NCI-H510A (cell line): ENCODE measurements around the gene CDR2L.
A peak's percentile ranks its signal among the peaks of the same experiment; 100 is the strongest.
"Not testable (repeated sequence)": the region's sequence is repeated elsewhere in the genome, so short reads cannot be mapped to it uniquely, and the experiment has no call there.

ENCODE experiments used
- DNase-seq: peaks from one replicate; lab custom pipeline; 2025; lab: John Stamatoyannopoulos, UW

The CDR2L gene

DNA sequence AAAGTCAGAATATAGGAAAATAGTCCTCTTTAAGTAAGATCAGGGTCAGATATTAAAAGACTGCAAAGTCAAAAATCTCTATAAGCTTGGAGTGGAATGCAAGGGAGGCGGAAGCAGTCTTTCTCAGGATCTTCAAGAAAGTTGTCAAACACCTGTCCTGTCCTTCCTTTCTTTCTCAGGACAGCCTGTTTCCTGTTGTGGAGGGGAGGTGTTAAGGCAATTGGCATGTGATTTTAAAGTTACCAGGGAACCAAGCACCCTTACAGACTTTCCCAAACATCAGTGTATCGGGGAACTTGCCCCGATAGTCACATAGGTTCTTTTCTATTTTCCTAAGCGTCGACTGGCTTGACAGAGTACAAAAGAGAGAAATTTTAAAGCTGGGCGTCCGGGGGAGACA is 57.3 kb downstream of the CDR2L start:
- no peak for DNase-seq

DNA sequence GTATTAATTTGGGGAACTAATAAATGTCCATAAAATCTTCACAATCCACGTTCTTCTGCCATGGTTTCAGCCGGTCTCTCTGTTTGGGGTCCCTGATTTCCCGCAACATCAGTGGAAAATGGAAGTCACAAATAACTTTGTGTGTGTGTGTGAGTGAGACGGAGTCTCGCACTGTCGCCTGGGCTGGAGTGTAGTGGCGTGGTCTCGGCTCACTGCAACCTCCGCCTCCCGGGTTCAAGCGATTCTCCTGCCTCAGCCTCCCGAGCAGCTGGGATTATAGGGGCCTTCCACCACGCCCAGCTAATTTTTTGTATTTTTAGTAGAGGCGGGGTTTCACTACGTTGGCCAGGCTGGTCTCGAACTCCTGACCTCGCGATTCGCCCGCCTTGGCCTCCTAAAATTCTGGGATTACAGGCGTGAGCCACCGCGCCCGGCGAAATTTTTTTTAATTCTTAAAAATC is 58.5 kb downstream of the CDR2L start:
- DNase-seq, result not testable (repeated sequence)

DNA sequence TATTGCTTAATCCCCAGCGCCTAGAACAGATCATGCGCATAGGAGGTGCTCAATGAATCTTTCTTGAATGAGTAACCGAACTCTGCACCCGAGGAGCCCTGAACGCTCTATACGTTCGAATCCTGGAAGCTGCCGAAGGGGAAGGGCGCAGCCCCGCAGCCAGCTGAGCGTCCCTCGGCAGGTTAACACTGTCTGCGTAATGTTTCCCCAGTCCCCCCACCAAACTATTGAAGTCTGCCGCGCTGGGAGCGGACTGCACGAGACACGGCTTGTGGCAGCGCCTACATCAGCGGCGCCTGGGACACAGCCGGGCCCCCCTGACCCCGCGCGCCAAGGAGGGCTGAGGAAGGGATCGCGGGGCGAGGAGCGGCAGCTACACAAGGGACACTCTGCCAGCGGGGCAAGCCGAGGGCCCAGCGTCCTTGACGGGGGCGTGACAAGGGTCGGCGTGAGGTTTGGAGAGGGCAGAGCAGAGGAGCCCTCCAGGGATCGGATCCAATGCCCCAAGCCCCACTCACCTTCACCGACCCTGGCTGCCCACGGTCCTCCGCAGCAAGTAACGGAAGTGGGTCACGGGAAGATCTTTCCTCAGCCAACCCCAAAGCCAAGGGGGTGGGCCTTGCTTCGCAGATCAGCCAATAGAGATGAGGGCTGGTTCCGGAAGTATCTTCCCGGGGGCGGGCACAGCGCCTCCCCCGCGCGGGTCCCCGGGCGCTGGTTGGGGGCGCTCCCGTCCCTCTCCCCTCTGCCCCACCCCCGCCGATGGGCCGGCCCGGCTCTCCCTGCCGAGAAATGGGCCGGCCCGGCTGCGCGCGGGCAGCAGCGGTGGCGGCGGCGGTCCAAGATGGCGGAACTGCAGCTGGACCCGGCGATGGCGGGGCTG is 59.2 kb downstream of the CDR2L start, which contains the start of the genes ATP5PD and KCTD2:
ATP5PD (minus strand) TSS at position 563 of the 883 bp plus-strand sequence. CDS start 4,319 bp downstream, outside the sequence.
KCTD2 (plus strand) TSS at position 819 of the 883 bp plus-strand sequence; CDS start at position 845, 26 bp downstream.
- DNase-seq, result peak; percentile 94

GRCh38 chr17:75047398-75048098 is 60.1 kb downstream of the CDR2L start:
- no peak for DNase-seq

DNA sequence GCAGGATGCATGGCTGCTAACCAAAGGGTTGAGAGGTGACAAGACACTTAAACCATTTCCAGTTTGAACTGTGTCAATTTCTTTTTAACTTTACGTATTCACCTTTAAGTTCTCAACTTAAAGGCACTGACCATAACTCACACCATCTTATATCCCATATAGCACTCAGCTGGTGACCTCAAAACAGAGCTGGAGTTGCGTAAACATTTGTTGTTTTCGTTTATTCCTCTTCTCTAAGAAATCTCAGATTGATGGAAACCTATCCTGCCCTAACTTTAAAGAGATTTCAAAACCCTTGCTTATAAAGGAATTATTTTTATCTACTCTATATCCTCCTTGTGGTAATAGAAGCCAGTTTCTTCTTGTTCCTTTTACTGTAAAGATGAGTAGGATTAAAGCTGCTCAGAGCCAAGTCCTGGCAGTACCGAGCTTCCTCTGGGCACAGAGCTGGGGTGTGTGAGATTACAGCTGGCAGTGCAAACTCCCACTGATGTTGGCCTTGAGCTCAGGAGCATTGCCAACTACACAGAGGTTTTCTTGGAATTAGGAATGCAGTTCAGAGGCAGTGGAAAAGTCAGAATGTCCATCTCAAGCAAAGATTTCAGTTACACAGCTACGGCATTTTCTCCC is 60.9 kb downstream of the CDR2L start:
- DNase-seq, result no peak

DNA sequence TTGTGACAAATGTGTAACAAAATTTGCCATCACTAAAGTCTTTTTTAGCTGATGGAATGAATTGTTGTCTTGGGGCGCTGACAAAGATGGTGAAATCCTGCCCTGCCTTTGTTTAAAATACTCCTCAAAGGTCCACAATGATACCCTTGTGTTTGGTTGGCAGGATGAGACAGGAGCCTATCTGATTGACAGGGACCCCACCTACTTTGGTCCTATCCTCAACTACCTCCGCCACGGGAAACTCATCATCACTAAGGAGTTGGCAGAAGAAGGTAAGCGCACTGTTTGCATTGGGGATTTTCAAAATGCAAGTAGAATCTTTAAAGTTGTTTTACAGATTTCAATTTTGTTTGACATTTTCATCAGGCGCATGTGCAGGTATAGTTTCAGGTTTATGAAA is 61.6 kb downstream of the CDR2L start:
- no peak for DNase-seq

GRCh38 chr17:75049706-75050105 is 62.3 kb downstream of the CDR2L start:
- no peak for DNase-seq

- no peak for DNase-seq
Measured at GRCh38 chr17:75051941-75052340, 64.5 kb downstream of the CDR2L start.
